ENCODE measurements around the gene AGBL4.

DNA sequence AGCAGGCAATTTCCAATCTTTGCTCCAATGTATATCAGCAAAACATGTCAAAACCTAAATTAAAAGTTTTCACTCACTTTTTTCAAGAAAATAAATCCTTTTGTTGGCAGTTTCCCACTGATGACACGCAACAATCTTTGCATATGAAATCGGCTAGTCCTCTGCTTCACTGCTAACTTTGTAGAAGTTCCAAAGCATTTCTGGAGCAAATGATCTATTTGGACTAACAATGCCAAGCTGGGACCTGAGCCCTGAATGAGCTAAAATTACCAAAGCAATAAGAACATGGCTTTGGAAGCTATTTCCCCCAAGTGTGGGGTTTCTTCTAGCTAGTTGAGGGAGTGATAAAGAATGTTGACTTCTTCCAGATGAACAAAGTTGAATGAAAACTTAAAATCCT is 1252.2 kb downstream of the AGBL4 start:
- TF ChIP-seq ZBTB7A (IDR thresholded peaks at IDR 0.05; ENCODE audit: low read depth) (no peak), NFIC (IDR thresholded peaks at IDR 0.05) (no peak), TAF1 (IDR thresholded peaks at IDR 0.05; ENCODE audit: low read depth) (no peak), CEBPB (IDR thresholded peaks at IDR 0.05) (no peak), MAX (IDR thresholded peaks at IDR 0.05) (no peak), EP300 (IDR thresholded peaks at IDR 0.05; ENCODE audit: borderline replicate concordance) (no peak), REST (IDR thresholded peaks at IDR 0.05; ENCODE audit: low read depth) (no peak), RAD21 (IDR thresholded peaks at IDR 0.05; ENCODE audit: low read depth) (no peak), EGR1 (IDR thresholded peaks at IDR 0.05) (no peak), CREB1 (IDR thresholded peaks at IDR 0.05; ENCODE audit: low read depth) (no peak), TEAD4 (IDR thresholded peaks at IDR 0.05) (no peak)

Data from Ishikawa (cell line).